HG02938 (cell line): Measurements from ENCODE around the gene NUDC.

Experiments
- ATAC-seq: cut with Tn5 transposase; IDR thresholded peaks from one replicate; pipeline ENCODE4 v1.9.1; 2021; ENCODE audit warnings: mild to moderate bottlenecking, moderate library complexity; ENCODE audit not compliant: unreplicated experiment

The NUDC gene

DNA sequence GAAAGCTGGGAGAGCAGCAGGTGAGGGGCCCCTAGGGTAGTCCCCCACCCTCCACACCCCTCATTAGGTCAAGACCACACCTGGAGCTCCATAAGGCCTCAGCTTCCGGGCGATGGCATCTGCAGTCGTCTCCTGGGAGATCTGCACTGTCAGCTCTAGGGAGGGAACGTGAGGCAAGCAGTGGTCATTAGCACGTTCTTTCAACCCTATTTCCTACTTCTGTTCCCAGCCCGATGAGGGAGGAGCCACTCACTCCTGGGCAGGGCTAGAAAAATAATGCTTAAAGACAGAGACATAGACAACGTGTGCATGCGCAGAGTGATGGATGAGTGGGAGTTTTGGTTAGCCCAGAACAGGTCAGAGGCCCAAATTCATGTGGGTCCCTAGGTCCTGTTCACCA, 29.1 kb downstream of the NUDC start:
- ATAC-seq, result no peak

DNA sequence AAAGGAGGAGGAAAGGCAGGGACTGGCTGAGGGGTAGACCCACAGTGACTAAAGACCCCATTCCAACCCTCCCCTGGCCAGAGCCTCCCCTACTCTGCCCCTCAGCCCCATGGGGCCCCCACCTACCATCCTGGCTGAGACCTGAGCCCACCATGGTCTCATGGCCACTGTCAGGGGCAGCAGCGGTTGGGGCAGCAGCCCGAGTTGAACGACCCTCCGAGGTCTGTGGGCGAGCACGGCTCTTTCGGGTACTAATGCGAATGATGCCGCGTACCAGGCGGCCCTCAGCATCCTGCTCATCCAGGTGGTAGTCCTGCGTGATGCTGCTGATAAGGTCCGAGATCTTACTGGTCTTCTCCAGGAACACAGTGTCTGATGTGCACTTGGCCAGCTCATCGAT, 29.7 kb downstream of the NUDC start:
- no peak for ATAC-seq

DNA sequence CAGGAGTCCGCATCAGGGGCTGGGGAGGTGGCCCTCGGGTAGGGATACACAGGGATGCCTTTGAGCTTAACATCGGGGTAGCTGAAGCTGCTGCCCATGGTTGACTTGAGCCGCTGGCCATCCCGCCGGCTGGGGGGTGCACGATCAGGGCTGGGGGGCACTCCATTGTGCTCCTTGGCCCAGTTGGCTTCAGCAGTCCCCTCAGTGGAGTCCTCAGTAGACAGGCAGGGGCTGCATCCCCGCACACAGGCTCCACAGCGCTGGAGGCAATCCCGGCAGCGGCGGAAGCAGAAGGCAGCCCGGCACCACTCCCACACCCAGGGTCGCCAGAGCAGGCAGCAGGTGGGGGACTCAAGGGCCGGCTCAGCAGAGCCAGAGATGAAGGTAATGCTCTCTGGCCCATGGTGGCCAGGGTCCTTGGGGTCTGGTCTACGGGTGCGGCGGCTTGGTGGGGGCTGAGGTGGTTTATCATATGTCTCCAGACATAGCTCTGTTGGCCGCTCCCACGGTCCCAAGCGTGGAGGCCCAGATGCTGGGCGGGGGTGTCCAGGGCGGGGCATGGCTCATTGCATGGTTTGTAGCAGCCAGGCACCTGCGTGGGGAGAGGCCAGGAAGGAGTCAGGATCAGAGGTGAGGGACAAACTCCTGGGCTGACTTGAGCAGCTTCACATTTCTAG, 30.4 kb downstream of the NUDC start:
- no peak for ATAC-seq

DNA sequence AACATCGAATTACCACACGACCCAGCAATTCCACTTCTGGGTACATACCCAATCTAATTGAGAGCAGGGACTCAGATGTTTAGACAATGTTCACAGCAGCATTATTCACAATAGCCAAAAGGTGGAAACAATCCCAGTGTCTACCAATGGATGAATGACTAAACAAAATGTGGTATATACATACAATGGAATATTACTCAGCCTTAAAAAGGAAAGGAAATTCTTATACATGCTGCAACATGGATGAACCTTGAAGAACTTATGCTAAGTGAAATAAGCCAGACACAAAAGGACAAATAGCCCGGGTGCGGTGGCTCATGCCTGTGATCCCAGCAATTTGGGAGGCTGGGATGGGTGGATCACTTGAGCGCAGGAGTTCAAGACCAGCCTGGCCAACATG, 31.8 kb downstream of the NUDC start:
- no peak for ATAC-seq

DNA sequence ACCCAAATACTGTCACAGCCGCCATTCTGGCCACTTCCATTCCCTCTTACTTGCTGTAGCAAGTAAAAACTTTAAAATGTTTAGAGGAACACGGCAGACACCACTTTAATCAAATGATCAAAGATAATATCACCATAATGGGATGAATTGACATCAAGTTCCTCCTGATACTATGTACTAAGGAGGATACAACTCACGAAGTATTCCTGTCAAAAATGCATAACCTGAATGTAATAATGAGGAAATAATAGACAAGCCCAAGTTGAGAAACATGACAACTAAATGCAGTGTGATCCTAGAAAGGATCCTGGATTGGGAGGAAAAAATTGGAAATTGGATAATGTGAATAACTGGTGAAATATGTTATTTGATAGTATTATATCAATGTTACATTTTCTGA, 34.8 kb downstream of the NUDC start:
- ATAC-seq, result no peak

DNA sequence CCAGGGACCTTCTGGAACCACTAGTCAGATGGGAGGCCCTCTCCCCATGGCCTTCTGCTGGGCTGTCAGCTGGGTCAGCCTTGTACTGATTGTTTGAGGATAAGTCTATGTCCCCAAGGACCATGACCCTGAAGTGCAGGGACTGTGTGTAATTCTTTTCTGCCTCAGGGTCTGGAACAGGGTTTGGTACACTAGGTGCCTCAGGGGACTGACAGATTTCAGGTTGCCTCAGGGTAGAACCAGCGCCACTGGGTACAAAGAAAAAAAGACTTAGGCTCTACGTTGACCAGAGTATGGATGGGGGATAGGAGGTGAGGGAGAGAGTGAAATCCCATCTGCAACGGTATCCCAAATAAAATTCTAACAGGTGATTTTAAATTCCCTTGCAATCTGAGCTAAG, 35.8 kb downstream of the NUDC start:
- no peak for ATAC-seq

DNA sequence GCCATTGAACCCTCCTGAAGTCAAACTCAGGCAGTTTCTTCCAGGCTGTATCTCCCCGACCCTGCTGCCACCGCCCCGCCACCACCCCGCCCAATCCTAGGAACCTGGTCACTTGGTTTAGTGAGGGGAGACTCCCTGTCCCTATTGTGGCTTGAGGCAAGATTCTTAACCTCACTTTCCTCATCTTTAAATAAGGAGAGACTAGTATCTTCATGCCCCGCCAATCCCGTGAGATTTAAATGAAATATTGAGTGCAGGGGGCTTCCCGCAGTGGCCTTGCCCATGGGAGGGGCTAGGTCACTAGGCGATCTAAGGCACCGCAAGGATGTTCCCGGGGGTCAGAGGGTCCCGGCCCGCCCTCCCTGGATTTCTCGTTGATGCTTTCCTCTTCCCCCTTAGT, 37.7 kb downstream of the NUDC start:
- ATAC-seq, result no peak

DNA sequence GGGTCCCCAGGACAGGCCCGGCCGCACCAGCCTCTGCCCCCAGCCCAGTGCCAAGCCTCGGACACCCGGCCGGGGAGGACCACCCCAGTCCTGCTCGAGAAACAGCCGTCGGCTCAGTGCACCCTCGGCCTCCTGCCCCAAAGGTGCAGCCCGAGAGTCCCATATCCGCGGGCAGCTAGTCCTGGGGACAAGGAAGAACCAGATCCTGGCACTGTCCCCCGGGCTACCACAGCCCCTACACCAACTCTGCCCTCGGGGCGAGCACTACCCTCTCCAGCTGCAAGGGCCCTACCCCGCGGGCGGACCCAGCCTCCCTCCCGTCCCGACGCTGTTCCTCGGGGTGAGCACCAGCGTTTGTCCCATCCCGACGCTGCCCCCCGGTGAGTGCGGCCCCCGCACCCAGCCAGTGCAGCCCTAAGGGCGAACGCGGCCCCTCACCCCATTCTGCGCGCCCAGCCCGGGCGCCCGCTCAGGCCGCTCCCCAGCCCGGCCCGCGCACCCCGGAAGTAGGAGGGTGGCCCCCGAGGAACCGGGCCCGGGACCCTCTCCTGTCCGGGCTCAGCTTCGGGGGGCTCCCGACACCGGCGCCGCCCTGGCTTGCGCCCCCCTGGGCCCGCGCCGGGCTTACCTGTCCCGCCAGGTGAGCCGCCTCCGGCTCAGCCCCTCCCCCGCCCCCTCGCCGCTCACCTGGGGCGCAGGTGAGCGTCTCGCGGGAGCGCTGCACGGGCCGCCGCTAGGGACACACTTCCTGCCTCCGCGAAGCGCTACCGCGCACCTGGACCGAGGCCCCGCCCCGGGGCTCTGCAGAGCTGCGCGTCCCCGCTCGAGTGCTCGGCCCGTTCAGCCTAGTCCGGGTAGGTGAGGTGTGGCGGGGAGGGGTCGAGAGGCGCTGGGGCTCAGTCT, 38.4 kb downstream of the NUDC start, which contains the start of gene KDF1:
Gene KDF1 (minus strand): TSS at position 747 of the 903 bp plus-strand sequence. CDS start 8,088 bp downstream, outside the sequence.
- ATAC-seq, result no peak

DNA sequence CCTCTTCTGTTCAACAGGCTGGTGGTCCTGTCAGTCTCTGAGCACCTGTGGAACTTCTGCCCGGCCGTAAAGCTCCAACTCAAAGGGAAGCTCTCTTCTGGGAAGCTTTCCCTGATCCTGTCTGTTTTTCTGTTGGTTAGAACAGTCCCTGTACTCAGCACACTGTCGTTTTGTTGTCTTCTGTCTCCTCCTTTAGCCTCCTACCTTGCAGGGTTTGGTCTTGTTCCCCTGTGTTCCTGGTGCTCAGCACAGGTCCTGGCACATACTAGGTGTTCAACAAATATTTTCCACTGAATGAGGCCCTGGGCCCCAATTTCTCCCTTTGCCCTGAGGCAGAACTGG, 39.1 kb downstream of the NUDC start:
- no peak for ATAC-seq

DNA sequence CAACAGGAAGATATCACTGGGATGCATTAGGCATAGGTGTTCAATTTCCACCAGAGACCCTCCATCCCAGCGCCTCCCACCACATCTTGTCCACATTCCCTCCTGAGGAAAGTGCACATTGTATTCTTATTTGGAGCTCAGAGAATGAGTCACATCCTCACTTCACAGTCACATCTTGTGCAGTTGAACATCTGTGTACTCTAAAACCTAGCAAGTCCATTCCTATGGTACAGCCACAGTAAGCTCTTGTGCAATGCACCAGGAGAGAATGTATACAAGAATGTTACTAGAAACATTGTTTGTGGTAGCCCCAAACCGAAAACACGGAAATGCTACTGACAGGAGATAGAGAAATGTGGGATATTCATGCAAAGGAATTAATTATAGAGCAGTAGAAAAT, 40.3 kb downstream of the NUDC start:
- ATAC-seq, result no peak

DNA sequence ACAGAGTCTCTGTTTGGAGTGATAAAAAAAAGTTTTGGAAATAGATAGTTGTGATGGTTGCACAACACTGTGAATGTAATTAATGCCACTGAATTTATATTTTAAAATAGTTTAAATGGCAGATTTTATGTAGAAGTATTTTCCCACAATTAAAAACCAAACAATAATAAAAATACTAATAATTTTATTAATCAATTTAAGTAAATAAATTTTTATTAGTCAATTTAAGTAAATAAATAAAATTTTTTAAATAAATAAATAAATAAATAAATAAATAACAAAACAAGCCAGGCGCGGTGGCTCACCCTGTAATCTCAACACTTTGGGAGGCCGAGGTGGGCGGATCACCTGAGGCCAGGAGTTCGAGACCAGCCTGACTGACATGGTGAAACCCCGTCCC, 43.7 kb downstream of the NUDC start:
- ATAC-seq, result no peak

DNA sequence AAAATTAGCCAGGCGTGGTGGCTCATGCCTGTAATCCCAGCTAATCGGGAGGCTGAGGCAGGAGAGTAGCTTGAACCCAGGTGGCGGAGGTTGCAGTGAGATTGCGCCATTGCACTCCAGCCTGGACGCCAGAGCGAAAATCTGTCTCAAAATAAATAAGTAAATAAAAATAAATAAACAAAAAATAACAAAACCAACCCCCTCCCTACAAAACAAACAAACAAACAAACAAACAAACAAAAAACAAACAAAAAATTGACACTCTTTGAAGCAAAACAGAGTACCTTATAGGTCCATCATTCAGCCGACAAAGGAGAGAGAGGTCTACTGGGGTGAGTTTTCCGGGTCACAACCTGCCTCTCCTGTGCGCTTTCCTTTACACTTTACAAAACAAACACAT, 44.1 kb downstream of the NUDC start:
- ATAC-seq, result no peak

DNA sequence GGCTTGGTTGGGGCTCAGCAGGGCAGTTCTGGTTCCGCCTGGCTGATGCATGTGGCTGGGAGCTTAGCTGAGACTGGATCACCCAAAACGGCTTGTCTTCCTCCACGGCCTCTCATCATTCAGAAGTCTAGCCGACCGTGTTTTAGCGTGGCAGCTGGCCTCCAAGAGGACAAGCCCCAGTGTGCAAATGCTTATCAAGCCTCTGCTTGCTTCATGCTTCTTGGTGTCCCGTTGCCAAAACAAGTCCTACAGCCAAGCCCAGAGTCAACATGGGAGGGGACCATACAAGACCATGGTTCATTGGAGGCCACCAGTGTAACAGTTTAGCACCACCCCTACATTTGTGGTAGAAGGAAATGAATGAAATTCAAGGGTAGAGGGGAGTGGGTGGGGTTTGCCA, 49.3 kb downstream of the NUDC start:
- no peak for ATAC-seq

DNA sequence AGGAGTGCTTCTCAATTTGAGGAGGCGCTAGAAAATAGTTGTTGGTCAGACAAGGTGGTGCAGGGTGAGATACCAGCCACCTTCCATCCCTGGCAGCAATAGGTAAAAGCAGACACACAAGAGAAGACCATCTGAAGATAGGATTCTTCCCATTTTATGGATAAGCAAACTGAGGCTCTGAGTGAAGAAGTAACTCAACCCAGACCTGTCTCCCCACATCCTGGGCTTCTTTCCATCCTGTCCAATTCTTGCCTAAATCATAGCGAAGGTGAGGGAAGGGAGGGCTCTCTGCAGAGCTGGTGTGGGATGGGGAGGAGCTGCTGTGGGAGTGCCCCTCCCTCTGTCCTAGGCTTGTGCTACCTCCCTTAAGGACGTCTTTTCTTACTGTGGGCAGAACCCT, 50.0 kb downstream of the NUDC start:
- ATAC-seq, result no peak

DNA sequence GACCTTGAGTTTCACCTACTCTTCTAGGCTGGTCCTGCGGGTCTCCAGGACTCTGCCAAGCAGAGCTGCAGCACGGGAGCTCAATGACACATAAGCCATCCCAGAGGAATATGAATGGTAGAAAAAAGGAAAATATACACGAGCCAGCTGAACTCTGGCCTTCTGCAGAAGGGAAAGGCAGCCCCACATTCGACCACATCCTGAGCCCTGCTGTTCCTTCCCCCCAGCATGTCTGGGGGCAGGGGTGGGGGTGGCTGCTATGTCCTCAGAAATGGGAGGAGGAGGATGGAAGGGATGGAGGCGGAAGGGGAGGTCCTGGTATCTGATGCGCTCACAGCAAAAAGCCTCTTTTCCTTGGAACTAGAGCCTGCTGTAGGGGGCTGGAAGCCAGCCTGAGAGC, 50.8 kb downstream of the NUDC start:
- ATAC-seq, result no peak

DNA sequence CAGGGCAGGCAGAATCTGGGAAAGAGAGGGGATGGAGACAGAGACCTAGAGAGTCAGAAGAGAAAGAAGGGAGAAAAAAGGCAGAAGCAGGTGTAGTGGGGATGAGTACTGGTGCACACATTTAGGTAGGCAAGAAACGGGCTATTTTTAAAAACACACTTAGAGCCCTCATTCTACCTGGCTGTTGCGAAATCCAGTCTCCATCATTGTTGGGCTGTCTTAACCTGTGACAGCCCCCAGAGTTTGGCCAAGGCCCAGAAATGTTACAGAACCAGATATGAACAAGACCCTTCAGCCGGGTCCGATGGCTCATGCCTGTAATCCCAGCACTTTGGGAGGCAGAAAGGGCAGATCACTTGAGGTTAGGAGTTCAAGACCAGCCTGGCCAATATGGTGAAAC, 51.3 kb downstream of the NUDC start:
- ATAC-seq, result no peak

DNA sequence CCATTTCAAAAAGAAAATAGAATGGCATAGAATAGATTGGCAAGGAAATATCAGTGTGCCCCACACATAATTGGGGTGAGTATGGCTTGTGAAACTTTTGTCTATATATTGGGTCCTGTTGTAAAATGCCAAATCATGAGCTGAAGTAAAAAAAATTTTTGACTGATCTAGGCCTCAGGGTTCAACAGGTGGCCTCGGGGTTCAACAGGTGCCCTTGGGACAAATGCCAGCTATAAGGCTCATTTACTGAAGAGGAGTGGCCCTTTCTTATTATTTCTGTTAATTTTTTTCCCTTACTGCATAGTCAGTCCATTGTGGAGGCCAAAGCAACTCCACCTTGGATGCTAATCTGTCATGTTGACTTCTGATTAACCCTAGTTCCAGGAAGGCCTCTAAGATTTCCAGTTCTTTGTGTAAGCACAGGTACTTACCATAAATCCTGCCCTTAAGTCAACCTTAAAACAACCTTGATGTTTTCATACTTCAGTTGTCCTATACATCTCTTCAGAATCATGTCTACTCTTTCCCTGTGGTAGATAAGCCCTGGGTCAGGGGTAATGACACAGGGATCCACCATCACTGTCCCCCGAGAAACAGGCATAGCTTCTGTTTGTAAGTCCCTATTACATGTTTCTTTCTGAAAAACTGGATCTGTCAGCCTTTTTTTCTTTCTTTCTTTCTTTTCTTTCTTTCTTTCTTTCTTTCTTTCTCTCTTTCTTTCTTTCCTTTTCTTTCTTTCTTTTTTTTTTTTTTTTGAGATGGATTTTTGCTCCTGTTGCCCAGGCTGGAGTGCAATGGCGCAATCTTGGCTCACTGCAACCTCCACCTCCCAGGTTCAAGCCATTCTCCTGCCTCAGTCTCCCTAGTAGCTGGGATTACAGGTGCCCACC, 55.3 kb downstream of the NUDC start:
- ATAC-seq, result no peak

DNA sequence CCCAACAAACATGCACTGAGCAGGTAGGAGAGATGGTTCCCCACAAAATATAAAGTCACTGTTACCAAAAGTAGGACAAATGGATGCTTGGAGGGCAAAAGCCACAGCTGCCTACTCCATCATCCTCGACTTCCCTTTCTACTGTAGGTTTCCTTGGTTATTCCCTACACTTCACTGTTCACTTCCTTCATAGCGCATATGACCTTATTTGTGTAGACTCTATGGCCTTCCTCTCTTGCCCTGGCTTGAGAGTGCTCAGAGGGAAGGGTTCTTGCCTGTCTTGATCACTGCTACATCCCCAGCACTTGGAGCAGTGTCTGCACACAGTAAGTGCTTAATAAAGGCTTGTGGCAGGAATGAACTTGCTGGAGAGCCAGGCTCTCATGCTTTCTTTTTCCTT, 57.4 kb downstream of the NUDC start:
- ATAC-seq, result no peak

DNA sequence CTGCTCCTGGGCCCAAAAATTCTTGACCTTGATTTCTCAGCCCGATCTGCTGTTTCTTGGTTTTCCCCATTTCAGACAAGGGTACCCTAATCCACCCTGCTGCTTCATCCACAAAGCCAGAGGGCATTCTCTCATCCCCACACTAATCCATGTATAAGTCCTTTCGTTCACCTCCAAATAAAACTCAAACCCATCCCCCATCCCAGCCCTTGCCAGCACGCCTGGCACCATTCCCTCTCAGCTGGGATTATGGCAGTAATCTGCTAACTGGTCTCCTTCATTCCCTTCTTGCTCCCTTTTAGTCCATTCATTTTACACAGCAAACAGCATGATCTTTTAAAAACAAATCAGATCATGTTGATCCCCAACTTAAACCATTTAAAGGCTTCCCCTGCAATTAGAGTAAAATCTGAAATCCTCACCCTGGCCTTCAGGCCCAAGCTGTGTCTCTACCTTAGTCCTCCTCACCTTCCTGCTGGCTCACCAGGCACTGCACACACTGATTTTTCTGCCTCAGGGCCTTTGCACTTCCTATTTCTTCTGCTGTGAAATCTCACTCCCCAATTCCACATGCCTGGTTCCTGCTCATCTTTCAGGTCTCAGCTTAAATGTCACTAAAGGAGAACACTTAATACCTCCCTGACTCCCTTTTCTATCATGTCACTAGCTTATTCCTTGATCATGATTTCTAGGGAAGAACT, 59.8 kb downstream of the NUDC start:
- ATAC-seq, result no peak

DNA sequence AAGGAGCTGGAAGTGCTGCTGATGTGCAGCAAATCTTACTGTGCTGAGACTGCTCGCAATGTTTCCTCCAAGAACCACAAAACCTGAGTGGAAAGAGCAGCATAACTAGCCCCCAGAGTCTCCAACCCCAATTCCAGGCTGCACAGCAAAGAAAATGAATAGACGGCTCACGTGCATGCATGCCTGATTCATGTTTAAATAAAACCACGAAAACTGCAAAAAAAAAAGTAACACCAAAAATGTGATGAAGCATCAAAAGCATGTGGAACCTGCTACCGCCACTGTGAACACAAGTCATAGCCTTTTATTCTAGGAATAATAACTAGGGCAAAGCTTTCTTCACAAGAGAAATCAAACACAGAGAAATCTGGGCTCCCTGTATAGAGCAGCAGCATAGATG, 62.3 kb downstream of the NUDC start:
- ATAC-seq, result no peak

DNA sequence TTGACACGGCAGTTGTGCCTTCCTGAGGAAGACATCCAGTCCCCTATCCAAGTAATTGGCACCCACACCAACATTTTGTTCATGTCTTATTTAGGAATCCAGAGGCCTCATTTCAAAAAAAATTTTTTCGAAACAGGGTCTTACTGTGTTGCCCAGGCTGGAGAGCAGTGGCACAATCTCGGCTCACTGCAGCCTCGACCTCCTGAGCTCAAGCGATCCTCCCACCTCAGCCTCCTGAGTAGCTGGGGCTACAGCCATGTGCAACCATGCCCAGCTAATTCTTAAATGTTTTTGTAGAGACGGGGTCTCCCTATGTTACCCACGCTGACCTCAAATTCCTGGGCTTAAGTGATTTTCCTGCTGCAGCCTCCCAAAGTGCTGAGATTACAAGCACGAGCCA, 62.7 kb downstream of the NUDC start:
- no peak for ATAC-seq
